Measurements from ENCODE around the gene PTRH2. TPM values are rescaled to one million over a fixed set of nuclear protein-coding genes. Genes with fewer than 3 reads are reported as not detected.

Gene PTRH2
- total and polyA plus RNA-seq, 2 of the 8 experiments (the other 6 are each of a cell fraction or from before 2014, with no cell fraction given): 39.4 to 43.2 TPM

GRCh38 chr17:59680314-59680713, 26.9 kb downstream of the PTRH2 start (continued):
- TF ChIP-seq BRCA1 (IDR thresholded peaks at IDR 0.05; ENCODE audit: low read depth, low read length): no peak
- no peak for TF ChIP-seq TAF1 (IDR thresholded peaks at IDR 0.05; ENCODE audit: low read depth, low read length)
- no peak for TF ChIP-seq EGR1 (IDR thresholded peaks at IDR 0.05; ENCODE audit: borderline replicate concordance, low read depth, low read length)
- TF ChIP-seq USF2 (IDR thresholded peaks at IDR 0.05; ENCODE audit: low read length): no peak
- TF ChIP-seq HDAC6 (IDR thresholded peaks at IDR 0.05; ENCODE audit: low read depth, low read length): no peak
- TF ChIP-seq RBBP5 (IDR thresholded peaks at IDR 0.05; ENCODE audit: borderline replicate concordance, low read depth, low read length): no peak
- no peak for TF ChIP-seq CHD7 (IDR thresholded peaks at IDR 0.05; ENCODE audit: insufficient replicate concordance, low read length)

Measured in H1 (cell line).